SW480 (cell line): Measurements from ENCODE around the gene COL9A3.

ENCODE experiments used
- DNase-seq: peaks from one replicate; pipeline ENCODE4 v3.0.0-alpha.2; 2016; ENCODE audit warnings: low spot score

COL9A3 gene

DNA sequence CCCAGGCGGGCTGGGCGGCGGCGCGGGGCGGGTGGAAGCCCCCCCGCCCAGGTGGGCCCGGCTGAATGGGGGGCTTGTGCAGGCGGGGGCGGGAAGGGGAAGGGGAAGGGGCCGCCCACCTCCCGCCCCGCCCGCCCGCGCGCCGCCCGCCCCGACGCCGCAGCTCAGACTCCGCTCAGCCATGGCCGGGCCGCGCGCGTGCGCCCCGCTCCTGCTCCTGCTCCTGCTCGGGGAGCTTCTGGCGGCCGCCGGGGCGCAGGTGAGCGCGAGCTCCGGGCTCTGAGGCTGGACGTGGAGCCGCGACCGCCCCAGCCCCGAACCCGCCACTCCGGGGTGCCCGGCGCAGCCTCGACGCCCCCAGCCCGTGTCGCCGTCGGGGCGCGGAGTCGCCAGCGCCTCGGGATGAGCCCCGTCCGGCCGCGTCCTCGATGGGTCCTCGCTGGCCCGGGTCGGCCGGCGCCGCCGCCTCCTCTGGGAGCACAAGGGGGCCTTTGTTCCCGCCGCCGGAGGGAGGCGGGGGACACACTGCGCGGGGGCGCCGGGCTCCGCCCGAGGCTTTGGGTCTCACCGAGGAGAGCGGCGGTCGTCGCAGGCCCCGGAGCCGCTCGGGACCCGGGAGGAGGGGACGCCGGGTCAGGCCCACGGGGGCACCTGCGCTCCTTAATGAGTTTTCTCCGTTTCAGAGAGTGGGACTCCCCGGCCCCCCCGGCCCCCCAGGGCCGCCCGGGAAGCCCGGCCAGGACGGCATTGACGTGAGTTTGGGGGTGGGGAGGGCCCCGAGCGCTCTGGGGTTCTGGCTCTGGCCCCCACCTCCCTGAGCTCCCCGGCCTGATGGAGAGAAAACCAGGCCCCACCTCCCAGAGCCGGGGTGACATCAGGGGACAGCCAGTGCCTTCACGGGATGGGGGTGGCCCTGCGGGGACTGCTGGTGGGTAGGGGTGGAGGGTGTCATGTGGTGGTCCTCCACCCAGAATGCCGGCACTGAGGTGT lies at the start of gene COL9A3:
Gene COL9A3, plus strand, starts transcription at position 167 of the 990 bp plus-strand sequence. Its CDS starts 15 bp downstream, at position 182.
- DNase-seq, result peak; percentile 78

DNA sequence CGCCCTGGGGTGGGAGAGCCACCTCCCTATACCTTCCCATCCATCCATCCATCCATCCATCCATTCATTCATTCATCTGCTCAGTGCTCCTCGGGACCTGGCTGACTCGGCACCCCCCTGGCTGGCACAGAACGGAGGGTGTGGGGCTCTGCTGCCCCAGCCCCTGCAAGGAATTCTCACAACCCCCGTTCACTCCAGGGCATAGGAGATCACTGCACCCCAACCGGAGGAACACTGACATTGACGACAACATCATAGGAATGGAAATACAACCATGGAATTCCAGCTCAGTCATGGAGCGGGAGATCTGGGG lies 48.7 kb upstream of the COL9A3 start:
- DNase-seq, result no peak

DNA sequence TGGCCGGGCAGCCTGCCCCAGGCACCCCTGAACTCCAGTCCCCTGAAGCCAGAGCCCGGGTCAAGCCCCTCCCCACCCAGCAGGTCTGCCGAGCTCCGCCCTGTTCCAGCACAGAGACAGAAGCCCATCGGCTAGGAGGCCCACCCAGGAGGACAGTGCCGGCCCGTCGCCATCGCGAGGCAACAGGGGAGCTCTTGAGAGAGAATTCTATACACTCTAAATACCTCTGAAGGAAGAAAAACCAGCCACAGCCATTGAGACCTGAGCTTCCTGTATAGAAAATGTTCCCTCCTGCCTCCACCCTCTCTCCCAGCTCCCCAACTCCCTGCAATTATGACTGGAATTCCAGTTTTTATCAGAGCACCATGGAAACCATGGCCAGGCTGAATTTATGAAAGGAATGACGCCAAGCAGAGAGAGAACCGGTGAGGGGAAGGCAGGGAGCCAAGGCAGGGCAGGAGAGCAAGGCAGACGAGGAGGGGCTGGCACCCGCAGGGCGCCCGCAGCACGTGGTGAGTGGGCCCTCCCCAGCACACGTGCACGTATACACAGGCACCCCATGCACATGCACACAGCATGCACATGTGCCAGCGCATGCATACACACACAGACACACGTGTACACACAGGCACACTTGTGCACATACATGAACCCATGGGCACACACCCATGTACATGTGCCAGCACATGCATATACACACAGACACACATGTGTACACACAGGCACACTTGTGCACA lies 48.1 kb upstream of the COL9A3 start:
- no peak for DNase-seq

DNA sequence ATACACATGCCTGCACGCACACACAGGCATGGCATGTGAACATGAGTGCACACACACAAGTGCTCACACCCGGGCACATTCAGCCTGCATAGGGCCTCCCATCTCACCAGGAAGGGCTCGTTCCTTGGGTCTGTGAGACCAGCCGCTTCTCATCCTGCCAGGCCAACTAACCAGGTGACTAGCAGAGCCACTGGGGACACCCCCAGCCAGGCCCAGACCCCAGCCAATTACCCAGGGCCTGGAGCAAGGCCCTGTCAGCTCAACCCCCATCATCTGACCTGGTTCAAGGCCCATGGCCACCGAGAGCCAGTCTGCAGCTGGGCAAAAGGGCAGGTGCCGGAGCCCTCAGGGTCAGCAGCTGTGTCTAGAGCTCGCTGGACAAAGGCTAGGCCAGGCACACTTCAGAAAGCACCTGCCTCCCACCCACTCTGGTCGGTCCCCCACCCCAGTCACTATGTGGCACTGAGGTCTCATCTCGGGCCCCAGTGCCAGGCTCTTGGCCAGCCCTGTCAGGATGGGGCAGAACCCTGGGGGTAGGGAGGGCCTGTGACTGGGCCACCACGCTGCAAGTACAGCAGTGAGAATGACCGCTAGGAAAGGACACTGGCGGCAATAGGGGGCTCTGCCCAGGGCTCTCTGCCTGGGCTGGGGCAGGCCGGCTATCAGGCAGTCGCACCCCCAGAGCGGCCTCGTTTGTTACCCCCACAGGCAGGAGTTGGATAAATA lies 47.3 kb upstream of the COL9A3 start:
- DNase-seq, result no peak

DNA sequence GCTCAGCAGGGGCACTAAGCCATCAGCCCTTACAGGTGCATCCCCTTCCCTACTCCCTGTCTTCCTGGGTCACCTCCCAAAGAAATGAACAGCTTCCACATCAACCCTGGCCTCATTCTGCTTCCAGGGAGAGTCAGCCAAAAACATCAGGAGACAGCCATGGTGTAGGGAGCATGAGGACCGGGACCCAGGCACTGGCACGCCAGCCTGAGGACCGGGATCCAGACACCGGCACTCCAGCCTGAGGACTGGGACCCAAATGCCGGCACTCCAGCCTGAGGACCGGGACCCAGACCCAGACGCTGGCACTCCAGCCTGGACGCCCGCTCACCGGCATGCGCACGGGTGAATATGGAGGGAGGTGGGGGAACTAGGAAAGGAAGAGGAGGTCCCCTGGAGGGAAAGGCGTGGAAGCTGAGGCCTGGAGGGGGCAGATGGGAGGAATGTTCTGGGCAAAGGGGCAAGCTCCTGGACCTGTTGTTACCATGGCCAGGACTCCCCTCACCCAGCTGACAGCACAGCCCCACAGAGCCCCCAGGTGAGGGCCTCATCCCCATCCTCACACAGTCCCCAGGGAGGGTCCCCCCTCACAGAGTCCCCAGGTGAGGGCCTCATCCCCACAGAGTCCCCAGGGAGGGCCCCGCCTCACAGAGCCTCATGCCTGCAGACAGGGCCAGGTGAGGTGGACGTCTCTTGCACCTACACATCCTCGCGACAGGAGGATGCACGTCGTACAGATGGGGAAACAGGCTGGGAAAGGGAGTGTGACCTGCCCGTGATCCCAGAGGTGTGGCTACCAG lies 46.5 kb upstream of the COL9A3 start:
- no peak for DNase-seq

DNA sequence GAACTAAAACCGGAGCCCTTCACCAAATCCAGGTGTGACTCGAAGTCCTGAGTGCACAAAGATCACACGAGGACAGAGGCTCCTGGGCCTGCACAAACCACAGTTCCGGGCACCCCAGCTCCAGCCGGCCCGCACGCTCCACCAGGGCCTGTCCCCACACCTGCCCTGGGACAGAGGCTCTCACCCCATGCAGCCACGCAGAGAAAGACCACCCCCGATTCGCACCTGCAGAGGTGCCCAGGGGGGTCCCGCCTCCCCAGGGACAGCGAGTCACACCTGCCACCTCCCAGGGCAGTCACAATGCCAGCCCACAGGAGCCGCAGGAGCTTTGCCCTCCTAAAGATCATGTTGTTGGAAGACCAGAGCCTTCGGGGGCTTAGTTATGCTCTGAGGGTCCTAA lies 45.9 kb upstream of the COL9A3 start:
- no peak for DNase-seq

DNA sequence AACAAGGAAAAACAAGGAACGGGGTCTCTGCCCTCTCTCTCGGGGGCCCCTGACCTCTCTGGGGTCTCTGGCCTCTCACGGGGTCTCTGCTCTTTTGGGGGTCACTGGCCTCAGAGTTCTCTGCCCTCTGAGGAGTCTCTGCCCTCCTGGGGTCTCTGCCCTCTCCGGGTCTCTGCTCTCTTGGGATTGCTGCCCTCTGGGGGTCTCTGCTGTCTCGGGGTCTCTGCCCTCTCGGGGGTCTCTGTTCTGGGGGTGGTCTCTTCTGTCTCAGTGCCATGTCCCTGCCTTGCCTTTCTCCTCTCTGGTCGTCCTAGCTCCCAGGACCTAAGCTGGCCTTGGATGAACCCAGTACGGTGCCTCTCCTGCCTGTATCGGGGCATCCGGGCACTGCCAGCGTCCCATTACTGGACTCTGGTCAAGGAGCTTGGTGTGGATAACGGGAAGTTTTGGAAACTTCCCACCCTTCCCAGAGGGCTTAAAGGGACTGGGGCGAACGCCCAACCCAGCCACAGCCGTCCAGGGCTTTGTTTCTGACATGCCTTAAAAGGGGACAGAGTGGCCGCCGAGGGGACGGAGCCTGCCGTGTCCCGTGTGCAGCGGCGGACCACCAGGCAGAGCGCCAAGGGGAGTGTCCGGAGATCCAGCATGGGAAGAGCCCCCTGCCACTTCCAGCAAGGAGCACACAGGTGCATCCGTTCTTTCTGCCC lies 45.3 kb upstream of the COL9A3 start:
- DNase-seq, result no peak

DNA sequence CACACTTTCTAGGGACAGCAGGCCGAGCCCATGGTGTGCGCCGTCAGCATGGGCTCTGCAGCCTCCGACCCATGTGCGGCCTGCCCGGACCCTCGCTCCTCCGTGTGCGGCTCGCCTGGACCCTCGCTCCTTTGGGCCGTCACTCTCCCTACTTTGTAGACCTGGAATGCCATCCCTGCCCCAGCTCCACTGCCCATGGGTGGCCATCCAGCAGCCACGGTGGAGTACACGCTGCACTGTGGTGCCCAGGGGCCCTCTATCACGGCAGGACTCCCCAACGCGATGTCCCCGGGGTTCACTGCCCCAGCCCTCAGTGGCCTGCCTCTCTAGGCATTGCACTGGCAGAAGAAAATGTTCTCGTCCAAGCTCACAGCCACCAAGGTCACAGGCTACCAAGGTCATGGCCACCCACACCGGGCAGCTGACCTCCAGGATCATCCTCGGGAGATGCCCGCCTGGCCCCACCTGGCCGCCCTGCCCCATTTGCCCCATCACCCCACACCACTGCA lies 44.7 kb upstream of the COL9A3 start:
- no peak for DNase-seq

DNA sequence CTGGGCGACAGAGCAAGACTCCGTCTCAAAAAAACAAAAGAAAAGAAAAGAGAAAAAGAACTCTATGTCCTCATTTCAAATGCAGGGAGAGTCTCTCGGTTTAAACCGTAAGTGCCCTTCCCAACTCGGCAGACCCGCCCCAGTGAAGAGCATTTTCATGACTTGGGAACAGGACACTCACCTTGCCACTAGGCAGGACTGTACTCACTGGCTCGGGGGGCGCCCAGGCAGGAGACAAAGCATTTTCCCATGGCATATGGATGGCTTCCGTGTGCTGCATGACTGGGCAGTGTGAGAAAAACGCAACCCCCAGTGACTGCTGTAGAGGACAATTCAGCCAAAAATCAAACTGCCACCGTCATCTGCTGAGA lies 44.2 kb upstream of the COL9A3 start:
- DNase-seq, result no peak

DNA sequence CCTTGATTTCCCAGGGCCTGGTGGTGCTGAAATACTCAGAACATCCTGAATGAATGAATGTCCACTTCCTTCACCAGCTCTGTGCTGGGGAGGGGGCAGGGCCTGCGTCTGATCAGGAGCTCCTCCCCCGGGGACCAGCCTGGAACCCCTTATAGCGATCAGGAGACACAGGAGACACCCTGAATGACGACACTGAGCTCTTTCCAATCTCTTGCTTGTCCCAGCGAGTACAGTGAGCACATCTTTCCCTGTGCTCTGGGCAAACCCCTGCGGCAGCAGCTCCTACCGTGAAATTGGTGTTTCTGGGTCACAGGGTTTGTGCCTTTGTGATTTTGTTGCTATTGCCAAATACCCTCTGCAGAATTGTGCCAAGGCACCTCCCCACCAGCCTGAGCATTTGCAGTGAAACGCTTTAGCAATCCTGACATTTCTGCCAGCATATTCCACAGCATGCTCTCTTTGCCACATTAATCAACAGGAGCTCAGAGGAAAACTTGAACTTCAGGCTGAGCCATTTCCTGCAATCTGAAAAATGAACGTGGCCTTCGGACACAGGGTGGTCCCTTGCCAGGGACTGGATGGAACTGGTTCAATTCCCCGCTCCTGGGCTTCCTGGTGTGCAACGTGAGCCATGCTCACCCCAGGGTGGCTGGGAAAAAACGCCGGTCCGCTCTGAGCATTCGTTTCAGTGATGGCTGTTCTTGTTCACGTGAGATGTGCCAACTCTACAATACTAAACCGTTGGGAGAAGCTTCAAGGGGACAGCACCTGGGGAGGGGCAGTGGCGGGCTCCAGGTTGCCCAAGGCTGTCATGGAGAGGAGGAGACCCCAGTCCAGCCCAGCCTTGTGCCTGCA lies 43.6 kb upstream of the COL9A3 start:
- no peak for DNase-seq

DNA sequence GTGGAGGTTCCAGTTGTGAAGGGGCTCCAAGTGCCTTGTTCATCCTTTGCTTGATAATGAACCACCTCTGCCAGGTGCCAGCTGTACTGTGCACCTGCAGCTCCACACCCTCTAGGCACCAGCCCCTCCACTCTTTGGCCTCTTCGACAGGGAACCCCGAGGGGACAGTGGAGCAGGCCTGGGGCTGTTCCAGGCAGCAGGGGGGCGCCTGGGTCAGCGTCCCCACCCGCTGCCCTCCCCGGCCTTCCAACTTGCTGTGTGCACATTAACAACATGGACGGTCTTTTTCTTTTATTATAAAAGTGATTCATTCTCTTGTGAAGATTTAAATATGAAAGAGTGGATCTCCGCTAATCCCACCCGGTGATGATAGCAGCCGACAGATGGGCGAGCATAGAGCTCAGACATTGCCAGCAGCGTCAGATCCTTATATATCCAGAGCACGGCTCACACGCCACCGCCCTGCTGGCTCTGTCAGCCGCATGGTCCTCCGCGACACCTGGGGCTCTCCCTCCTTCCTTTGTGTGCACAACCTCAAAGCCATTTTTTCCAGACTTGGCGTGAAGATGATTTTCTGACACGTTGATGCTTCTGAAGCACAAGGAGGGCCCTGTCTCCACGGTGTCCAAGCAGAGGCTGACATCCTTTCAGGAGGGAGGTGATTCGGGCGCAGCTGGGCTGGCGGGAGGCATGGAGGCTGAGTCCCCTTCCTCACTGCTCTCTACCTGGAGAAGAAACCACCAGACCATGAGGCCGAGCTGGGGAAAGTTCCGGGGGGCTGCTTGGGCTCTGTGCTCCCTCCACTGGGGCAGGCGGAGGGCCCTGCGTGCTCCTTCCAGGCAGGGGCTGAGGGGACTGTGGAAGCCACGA lies 42.8 kb upstream of the COL9A3 start:
- DNase-seq, result no peak

DNA sequence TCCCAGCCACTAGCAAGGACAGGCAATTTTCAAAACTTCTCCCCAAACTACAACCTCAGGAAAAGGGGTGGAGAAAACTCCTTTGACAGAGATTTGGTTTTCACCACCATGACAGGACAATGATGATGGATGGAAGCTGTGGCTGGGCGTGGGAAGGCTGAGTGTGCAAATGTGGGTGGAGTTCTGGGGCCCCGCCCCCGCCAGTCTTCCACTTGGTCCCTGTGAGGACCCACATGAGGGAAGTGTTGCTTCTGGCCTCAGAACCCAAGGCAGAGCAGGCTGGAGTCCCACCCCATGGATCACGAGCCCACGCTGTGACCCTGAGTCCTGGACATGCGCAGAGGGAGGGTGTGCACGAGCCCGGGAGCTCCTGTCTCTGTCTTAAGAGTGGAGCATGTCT lies 42.1 kb upstream of the COL9A3 start:
- peak; percentile 60 for DNase-seq

DNA sequence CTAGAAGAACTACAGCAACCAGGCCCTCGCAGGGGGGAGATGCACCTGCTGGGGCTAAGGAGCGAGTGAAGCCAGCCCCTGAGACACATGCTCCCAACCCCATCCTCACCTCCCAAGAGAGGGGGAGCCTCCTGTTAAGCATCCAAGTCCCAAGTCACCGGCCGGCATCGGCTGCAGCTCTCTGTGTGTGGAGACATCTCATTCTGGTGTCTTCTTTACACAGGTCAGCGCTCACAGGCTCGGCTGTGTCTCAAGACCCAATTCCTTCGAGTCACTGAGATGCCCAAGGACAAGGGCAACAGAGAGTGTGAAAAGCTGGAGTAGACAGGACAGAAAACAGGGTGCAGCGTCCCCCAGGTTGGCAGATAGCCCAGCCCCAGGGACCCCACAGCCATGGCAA lies 41.6 kb upstream of the COL9A3 start:
- no peak for DNase-seq

DNA sequence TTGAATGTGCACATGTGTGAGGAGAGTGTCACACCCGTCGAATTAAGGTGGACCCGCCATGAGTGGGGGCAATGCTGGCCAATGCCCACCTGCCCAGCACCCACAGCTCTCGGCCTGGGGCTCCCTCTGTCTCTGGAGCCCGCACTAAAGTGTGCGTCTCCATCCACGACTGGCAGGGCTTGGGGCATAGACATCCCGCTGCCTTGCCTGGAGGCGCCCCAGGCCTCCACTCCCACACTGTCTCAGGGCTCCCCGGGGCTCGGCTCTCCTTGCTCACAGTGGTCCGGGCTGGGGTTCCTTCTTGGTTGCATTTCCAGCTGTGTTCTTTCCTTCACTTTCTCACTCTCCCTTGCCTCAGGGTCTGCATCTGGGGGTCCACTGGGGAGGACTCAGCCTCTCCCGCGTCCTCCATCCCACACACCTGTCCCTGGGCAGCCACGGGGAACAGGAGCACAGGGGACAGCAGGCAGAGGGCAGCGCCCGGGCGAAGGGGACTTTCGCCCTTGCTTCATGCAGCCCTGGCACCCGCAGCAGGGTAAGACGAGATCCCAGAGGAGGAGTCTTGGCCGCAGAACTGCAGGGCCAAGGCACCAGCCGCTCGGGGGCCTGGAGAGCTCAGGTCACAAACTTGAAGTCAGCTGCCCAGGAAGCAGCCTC lies 40.7 kb upstream of the COL9A3 start:
- no peak for DNase-seq

DNA sequence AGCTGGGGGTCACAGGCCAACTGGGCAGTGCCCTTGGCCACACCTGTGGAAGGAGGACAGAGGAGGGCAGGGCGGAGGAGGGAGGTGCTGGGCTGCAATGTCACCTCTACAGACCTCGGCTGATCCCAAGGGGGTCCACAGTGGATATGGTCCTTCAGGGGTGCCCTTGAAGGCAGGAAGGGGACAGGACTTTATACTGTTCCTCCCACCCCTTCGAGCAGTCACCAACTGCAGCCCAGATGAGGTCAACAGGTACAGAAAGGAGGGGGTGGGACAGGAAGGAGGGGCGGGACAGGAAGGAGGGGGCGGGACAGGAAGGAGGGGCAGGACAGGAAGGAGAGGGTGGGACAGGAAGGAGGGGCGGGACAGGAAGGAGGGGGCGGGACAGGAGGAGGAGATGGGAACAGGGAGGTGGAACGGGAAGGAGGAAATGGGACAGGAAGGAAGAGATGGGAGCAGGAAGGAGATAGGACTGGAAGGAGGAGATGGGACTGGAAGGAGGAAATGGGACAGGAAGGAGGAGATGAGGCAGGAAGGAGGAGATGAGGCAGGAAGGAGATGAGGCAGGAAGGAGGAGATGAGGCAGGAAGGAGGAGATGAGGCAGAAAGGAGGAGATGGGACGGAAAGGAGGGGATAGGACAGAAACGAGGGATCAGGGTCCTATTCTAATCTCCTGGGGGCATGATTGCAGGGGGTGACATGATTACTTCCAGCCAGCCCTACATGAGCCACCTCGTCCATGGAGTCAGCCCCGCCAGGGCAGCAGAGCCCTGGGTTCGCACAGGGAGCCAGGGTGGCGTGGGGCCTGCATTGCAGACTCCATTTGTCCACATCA lies 39.9 kb upstream of the COL9A3 start:
- peak; percentile 93 for DNase-seq

DNA sequence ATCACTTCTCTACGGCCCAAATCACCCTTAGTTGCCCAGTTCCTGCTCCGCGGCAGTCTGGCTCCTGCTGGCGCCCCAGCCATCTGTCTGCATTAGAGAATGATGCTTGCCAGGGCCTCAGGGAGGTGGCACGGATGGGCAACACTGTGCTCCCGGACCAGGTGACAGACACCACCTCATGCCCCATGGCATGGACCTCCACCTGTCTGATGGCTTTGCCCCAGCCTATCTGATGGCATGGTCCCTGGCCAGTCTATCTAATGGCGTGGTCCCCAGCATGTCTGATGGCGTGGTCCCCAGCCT lies 39.4 kb upstream of the COL9A3 start:
- DNase-seq, result no peak

DNA sequence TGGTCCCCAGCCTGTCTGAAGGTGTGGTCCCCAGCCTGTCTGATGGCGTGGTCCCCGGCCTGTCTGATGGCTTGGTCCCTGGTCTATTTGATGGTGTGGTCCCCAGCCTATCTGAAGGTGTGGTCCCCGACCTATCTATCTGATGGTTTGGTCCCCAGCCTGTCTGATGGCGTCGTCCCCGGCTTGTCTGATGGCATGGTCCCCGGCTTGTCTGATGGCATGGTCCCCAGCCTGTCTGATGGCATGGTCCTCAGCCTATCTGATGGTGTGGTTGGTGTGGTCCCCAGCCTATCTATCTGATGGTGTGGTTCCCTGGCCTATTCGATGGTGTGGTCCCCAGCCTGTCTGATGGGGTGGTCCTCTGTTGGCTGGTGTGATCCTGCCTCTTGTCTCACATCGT lies 38.8 kb upstream of the COL9A3 start:
- DNase-seq, result no peak
